MM.1S (cell line): ENCODE measurements around the gene POMGNT2.

Experiments
- EZH2 ChIP-seq: fragments of 300-600 bp; sonication (generic); optimal IDR thresholded peaks from 2 replicates; pipeline ENCODE3; 2017; ENCODE audit warnings: low read depth, mild to moderate bottlenecking, antibody characterized with exemption, low read length, mixed read lengths
- EZH2phosphoT487 ChIP-seq: fragments of 300-600 bp; sonication (generic); IDR thresholded peaks from 2 replicates; pipeline ENCODE4 v1.6.1; 2018; ENCODE audit warnings: antibody characterized with exemption, low read length
- TF ChIP-seq, protein P1 (sequence below): fragments of 300-600 bp; sonication (generic); IDR thresholded peaks from 2 replicates; pipeline ENCODE4 v1.5.1; 2016; ENCODE audit warnings: antibody characterized with exemption, low read length, mixed read lengths

DNA sequence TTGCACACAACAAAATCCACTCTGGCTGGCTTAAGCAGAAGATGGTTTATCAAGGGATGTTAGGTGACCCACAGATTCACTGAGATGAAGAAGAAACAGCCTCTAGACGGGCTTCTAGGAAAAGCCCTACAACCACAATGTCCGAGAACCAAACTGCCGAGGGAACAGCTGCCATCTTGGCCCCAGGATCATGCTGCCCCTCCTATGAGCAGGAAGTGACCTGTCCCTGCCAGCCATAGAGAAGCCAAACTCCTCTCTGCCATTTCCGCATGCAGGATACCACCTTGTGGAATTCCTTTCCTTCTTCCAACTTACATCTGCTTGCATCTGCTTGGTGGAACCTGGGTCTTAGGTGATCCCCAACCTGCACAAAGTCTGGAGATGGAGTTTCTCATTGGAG, 11.4 kb upstream of the POMGNT2 start:
- TF ChIP-seq EZH2phosphoT487 (no peak), EZH2 (no peak)
- TF ChIP-seq, protein P1, sequence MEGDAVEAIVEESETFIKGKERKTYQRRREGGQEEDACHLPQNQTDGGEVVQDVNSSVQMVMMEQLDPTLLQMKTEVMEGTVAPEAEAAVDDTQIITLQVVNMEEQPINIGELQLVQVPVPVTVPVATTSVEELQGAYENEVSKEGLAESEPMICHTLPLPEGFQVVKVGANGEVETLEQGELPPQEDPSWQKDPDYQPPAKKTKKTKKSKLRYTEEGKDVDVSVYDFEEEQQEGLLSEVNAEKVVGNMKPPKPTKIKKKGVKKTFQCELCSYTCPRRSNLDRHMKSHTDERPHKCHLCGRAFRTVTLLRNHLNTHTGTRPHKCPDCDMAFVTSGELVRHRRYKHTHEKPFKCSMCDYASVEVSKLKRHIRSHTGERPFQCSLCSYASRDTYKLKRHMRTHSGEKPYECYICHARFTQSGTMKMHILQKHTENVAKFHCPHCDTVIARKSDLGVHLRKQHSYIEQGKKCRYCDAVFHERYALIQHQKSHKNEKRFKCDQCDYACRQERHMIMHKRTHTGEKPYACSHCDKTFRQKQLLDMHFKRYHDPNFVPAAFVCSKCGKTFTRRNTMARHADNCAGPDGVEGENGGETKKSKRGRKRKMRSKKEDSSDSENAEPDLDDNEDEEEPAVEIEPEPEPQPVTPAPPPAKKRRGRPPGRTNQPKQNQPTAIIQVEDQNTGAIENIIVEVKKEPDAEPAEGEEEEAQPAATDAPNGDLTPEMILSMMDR, result no peak
